ENCODE measurements around the gene KAT6B. TPM values are rescaled to one million over a fixed set of nuclear protein-coding genes. Genes with fewer than 3 reads are reported as not detected.

KAT6B gene
- total RNA-seq, 4 donors from 2014 or later = 12.0 to 37.7 (median 21.6) TPM

- in situ Hi-C loops (cut with MboI; ENCODE audit: low sequenced_read_pairs in 4 of 4) = no loop called here
- no peaks in the 10 kb centered on the region for H3K27me3 ChIP-seq
- intact Hi-C loops (cut with DNase I; ENCODE audit: low total_unique reads) = no loop called here
- peaks cover 36 to 45% of the 10 kb centered on the region in 2 donors for H3K4me1 ChIP-seq
- DNase-seq = no peak
- TF ChIP-seq, protein P1, sequence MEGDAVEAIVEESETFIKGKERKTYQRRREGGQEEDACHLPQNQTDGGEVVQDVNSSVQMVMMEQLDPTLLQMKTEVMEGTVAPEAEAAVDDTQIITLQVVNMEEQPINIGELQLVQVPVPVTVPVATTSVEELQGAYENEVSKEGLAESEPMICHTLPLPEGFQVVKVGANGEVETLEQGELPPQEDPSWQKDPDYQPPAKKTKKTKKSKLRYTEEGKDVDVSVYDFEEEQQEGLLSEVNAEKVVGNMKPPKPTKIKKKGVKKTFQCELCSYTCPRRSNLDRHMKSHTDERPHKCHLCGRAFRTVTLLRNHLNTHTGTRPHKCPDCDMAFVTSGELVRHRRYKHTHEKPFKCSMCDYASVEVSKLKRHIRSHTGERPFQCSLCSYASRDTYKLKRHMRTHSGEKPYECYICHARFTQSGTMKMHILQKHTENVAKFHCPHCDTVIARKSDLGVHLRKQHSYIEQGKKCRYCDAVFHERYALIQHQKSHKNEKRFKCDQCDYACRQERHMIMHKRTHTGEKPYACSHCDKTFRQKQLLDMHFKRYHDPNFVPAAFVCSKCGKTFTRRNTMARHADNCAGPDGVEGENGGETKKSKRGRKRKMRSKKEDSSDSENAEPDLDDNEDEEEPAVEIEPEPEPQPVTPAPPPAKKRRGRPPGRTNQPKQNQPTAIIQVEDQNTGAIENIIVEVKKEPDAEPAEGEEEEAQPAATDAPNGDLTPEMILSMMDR (IDR thresholded peaks at IDR 0.05 in 4 of 5, conservative IDR thresholded peaks at IDR 0.05 in 1 of 5) = no peak
- TF ChIP-seq POLR2A (IDR thresholded peaks at IDR 0.05) = no peak
- H3K36me3 ChIP-seq = no peaks in the 10 kb centered on the region
- H3K27ac ChIP-seq = no peak overlapping the region
- no peaks in the 10 kb centered on the region for H3K9me3 ChIP-seq
- no peak overlapping the region for H3K4me3 ChIP-seq
- ATAC-seq = no peak
These were observed 80.3 kb downstream of the KAT6B start for GRCh38 chr10:74906611-74907198.

GRCh38 chr10:74909670-74910069 is 83.3 kb downstream of the KAT6B start:
- Histone ChIP-seq H3K27ac (no peak overlapping the region), H3K36me3 (no peaks in the 10 kb centered on the region), H3K4me3 (no peak overlapping the region), H3K4me1 (peaks cover 40 to 45% of the 10 kb centered on the region in 2 donors), H3K9me3 (no peaks in the 10 kb centered on the region), H3K27me3 (no peaks in the 10 kb centered on the region)
- ATAC-seq = no peak
- intact Hi-C loops (cut with DNase I; ENCODE audit: low total_unique reads) (no loop called here), in situ Hi-C loops (cut with MboI; ENCODE audit: low sequenced_read_pairs in 4 of 4) (no loop called here)
- TF ChIP-seq, protein P1 (IDR thresholded peaks at IDR 0.05 in 4 of 5, conservative IDR thresholded peaks at IDR 0.05 in 1 of 5) = no peak
- no peak for TF ChIP-seq POLR2A (IDR thresholded peaks at IDR 0.05)
- no peak for DNase-seq

DNA sequence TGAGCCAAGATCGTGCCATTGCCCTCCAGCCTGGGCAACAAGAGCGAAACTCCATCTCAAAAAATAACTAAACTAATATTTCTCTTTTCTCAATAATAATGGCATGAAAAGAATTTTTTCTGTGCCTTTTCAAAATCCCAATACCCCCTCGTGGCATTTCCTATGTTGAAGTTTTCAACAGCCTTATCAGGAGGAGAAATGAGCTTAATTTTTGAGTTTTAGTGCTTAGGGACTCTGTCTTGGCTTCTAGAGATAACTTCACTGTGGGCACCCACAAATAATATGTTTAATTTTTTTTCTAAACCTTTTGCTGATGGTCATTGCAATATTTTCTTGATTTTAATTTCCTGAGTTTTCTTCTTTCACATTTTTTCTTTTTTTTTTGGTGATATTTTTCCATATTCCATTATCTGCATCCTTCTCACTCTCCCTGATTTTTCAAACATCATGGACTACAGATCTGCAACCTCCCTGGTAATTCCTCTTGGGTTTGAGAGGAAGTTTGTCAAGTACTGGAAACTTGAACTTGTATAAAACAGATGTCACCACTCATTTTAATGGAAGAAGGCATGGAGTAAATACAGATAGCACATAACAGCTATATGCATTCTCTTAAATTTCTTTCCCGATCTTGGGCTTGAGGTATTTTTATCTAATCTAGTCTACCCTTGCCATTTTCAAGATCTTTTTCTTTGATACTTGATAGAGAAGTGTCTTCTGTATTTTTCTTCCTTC is 84.0 kb downstream of the KAT6B start:
- peaks cover 33 to 40% of the 10 kb centered on the region in 2 donors for H3K4me1 ChIP-seq
- H3K4me3 ChIP-seq = no peak overlapping the region
- no peak overlapping the region for H3K27ac ChIP-seq
- no peak for ATAC-seq
- no peak for DNase-seq
- in situ Hi-C loops (cut with MboI; ENCODE audit: low sequenced_read_pairs in 4 of 4) (no loop called here), intact Hi-C loops (cut with DNase I; ENCODE audit: low total_unique reads) (no loop called here)
- no peaks in the 10 kb centered on the region for H3K9me3 ChIP-seq
- no peaks in the 10 kb centered on the region for H3K36me3 ChIP-seq
- H3K27me3 ChIP-seq = no peaks in the 10 kb centered on the region
- no peak for TF ChIP-seq POLR2A (IDR thresholded peaks at IDR 0.05)
- TF ChIP-seq, protein P1 (IDR thresholded peaks at IDR 0.05 in 4 of 5, conservative IDR thresholded peaks at IDR 0.05 in 1 of 5) = no peak

GRCh38 chr10:74910976-74911350 is 84.6 kb downstream of the KAT6B start:
- DNase-seq (no peak), ATAC-seq (no peak)
- H3K27ac ChIP-seq = no peak overlapping the region
- peaks cover 33 to 41% of the 10 kb centered on the region in 2 donors for H3K4me1 ChIP-seq
- no peak overlapping the region for H3K4me3 ChIP-seq
- intact Hi-C loops (cut with DNase I; ENCODE audit: low total_unique reads) (no loop called here), in situ Hi-C loops (cut with MboI; ENCODE audit: low sequenced_read_pairs in 4 of 4) (no loop called here)
- H3K9me3 ChIP-seq = no peaks in the 10 kb centered on the region
- no peak for TF ChIP-seq POLR2A (IDR thresholded peaks at IDR 0.05)
- TF ChIP-seq, protein P1 (IDR thresholded peaks at IDR 0.05 in 4 of 5, conservative IDR thresholded peaks at IDR 0.05 in 1 of 5) = no peak
- no peaks in the 10 kb centered on the region for H3K27me3 ChIP-seq
- H3K36me3 ChIP-seq = no peaks in the 10 kb centered on the region
